ENCODE results near the gene LRFN2.

- TF ChIP-seq CTCF (IDR thresholded peaks at IDR 0.05; ENCODE audit: low read depth, low read length, poor library complexity, severe bottlenecking) (no peak), EZH2phosphoT487 (IDR thresholded peaks at IDR 0.05; ENCODE audit: borderline replicate concordance, low read length) (no peak)
Measured at GRCh38 chr6:40485795-40486194, 101.4 kb downstream of the LRFN2 start.
